Effector memory CD4-positive, alpha-beta T cell (primary cell): Measurements from ENCODE around the gene SORCS1.

Experiments
- DNase-seq, 3 donors: peaks; one replicate each; pipeline ENCODE4 v3.0.0-alpha.2; 2020
- H3K27ac ChIP-seq: 2 replicates; pipeline ENCODE4 v1.7.0; 2013; ENCODE audit warnings: mild to moderate bottlenecking, low read length, moderate library complexity; ENCODE audit not compliant: insufficient read depth, poor library complexity, severe bottlenecking
- H3K27me3 ChIP-seq: replicated peaks from 2 replicates; pipeline ENCODE4 v1.7.0; 2013; ENCODE audit warnings: mild to moderate bottlenecking, low read length; ENCODE audit not compliant: insufficient read depth, control insufficient read depth, poor library complexity, severe bottlenecking
- H3K36me3 ChIP-seq: 2 replicates; pipeline ENCODE4 v1.7.0; 2013; ENCODE audit warnings: mild to moderate bottlenecking, low read length, moderate library complexity; ENCODE audit not compliant: control insufficient read depth, insufficient read depth
- H3K4me1 ChIP-seq: 2 replicates; pipeline ENCODE4 v1.7.0; 2013; ENCODE audit warnings: low read length, mild to moderate bottlenecking; ENCODE audit not compliant: control insufficient read depth, insufficient read depth, poor library complexity, severe bottlenecking
- H3K4me3 ChIP-seq: 2 replicates; pipeline ENCODE4 v1.7.0; 2013; ENCODE audit warnings: low read length, low read depth, mild to moderate bottlenecking; ENCODE audit not compliant: insufficient read depth, poor library complexity, severe bottlenecking
- H3K9me3 ChIP-seq: 2 replicates; pipeline ENCODE4 v1.7.0; 2013; ENCODE audit warnings: mild to moderate bottlenecking, low read length, moderate library complexity; ENCODE audit not compliant: control insufficient read depth

Gene SORCS1

GRCh38 chr10:106777841-106778240 lies 386.7 kb downstream of the SORCS1 start:
- H3K36me3 ChIP-seq, result no peaks in the 10 kb centered on the region
- no peaks in the 10 kb centered on the region for H3K9me3 ChIP-seq
- no peaks in the 10 kb centered on the region for H3K27me3 ChIP-seq
- no peak overlapping the region for H3K27ac ChIP-seq
- H3K4me3 ChIP-seq, result no peak overlapping the region
- no peak for DNase-seq
- no peaks in the 10 kb centered on the region for H3K4me1 ChIP-seq

- H3K9me3 ChIP-seq, result no peaks in the 10 kb centered on the region
- H3K36me3 ChIP-seq, result no peaks in the 10 kb centered on the region
- no peak for DNase-seq
- no peak overlapping the region for H3K4me3 ChIP-seq
- no peaks in the 10 kb centered on the region for H3K4me1 ChIP-seq
- H3K27ac ChIP-seq, result no peak overlapping the region
- H3K27me3 ChIP-seq, result no peaks in the 10 kb centered on the region
These were observed 389.4 kb downstream of the SORCS1 start for GRCh38 chr10:106775127-106775526.

GRCh38 chr10:106772957-106773356 lies 391.5 kb downstream of the SORCS1 start:
- Histone ChIP-seq H3K4me3 (no peak overlapping the region), H3K9me3 (no peaks in the 10 kb centered on the region), H3K36me3 (no peaks in the 10 kb centered on the region), H3K4me1 (no peaks in the 10 kb centered on the region), H3K27me3 (no peaks in the 10 kb centered on the region), H3K27ac (no peak overlapping the region)
- DNase-seq, result no peak

- no peak overlapping the region for H3K27ac ChIP-seq
- no peak overlapping the region for H3K4me3 ChIP-seq
- H3K27me3 ChIP-seq, result no peaks in the 10 kb centered on the region
- no peaks in the 10 kb centered on the region for H3K36me3 ChIP-seq
- no peaks in the 10 kb centered on the region for H3K4me1 ChIP-seq
- no peaks in the 10 kb centered on the region for H3K9me3 ChIP-seq
- no peak for DNase-seq
These were observed 393.4 kb downstream of the SORCS1 start for GRCh38 chr10:106771154-106771553.

- Histone ChIP-seq H3K4me3 (no peak overlapping the region), H3K9me3 (no peaks in the 10 kb centered on the region), H3K4me1 (no peaks in the 10 kb centered on the region), H3K27me3 (no peaks in the 10 kb centered on the region), H3K27ac (no peak overlapping the region), H3K36me3 (no peaks in the 10 kb centered on the region)
- DNase-seq, result no peak
These were observed 396.3 kb downstream of the SORCS1 start for GRCh38 chr10:106768204-106768603.

- Histone ChIP-seq H3K27me3 (no peaks in the 10 kb centered on the region), H3K4me3 (no peak overlapping the region), H3K9me3 (no peaks in the 10 kb centered on the region), H3K4me1 (no peaks in the 10 kb centered on the region), H3K36me3 (no peaks in the 10 kb centered on the region), H3K27ac (no peak overlapping the region)
- no peak for DNase-seq
These were observed 398.6 kb downstream of the SORCS1 start for GRCh38 chr10:106765928-106766327.

GRCh38 chr10:106765241-106765754 lies 399.2 kb downstream of the SORCS1 start:
- Histone ChIP-seq H3K9me3 (no peaks in the 10 kb centered on the region), H3K4me1 (no peaks in the 10 kb centered on the region), H3K27me3 (no peaks in the 10 kb centered on the region), H3K27ac (no peak overlapping the region), H3K4me3 (no peak overlapping the region), H3K36me3 (no peaks in the 10 kb centered on the region)
- DNase-seq, result no peak

GRCh38 chr10:106764360-106764759 lies 400.1 kb downstream of the SORCS1 start:
- Histone ChIP-seq H3K4me1 (no peaks in the 10 kb centered on the region), H3K36me3 (no peaks in the 10 kb centered on the region), H3K27me3 (no peaks in the 10 kb centered on the region), H3K9me3 (no peaks in the 10 kb centered on the region), H3K4me3 (no peak overlapping the region), H3K27ac (no peak overlapping the region)
- no peak for DNase-seq

- no peak for DNase-seq
- Histone ChIP-seq H3K27me3 (no peaks in the 10 kb centered on the region), H3K9me3 (no peaks in the 10 kb centered on the region), H3K36me3 (no peaks in the 10 kb centered on the region), H3K4me3 (no peak overlapping the region), H3K27ac (no peak overlapping the region), H3K4me1 (no peaks in the 10 kb centered on the region)
These were observed 402.6 kb downstream of the SORCS1 start for GRCh38 chr10:106761906-106762305.

- Histone ChIP-seq H3K27ac (no peak overlapping the region), H3K4me1 (no peaks in the 10 kb centered on the region), H3K27me3 (no peaks in the 10 kb centered on the region), H3K9me3 (no peaks in the 10 kb centered on the region), H3K4me3 (no peak overlapping the region), H3K36me3 (no peaks in the 10 kb centered on the region)
- no peak for DNase-seq
These were observed 407.0 kb downstream of the SORCS1 start for GRCh38 chr10:106757521-106757920.

- Histone ChIP-seq H3K4me3 (no peak overlapping the region), H3K27me3 (no peaks in the 10 kb centered on the region), H3K9me3 (no peaks in the 10 kb centered on the region), H3K36me3 (no peaks in the 10 kb centered on the region), H3K4me1 (no peaks in the 10 kb centered on the region), H3K27ac (no peak overlapping the region)
- no peak for DNase-seq
These were observed 413.4 kb downstream of the SORCS1 start for GRCh38 chr10:106751091-106751490.
